RPMI7951 (cell line): Measurements from ENCODE around the gene DRG2. TPM values are rescaled to one million over a fixed set of nuclear protein-coding genes. Genes with fewer than 3 reads are reported as not detected.

Source experiments
- DNase-seq: peaks from one replicate; pipeline ENCODE4 v3.0.0-alpha.2; 2012; ENCODE audit warnings: low read depth
- total RNA-seq: library from RNA; depleted of rRNA; stranded (reverse); fragments of >200 nt; shearing (Covaris generic); gene quantifications from 2 replicates; pipeline ENCODE4 v1.2.3, GENCODE V29; 2014; rRNA removed

Gene DRG2
- total RNA-seq, 1 experiment from 2014 or later: 25.7 TPM

DNA sequence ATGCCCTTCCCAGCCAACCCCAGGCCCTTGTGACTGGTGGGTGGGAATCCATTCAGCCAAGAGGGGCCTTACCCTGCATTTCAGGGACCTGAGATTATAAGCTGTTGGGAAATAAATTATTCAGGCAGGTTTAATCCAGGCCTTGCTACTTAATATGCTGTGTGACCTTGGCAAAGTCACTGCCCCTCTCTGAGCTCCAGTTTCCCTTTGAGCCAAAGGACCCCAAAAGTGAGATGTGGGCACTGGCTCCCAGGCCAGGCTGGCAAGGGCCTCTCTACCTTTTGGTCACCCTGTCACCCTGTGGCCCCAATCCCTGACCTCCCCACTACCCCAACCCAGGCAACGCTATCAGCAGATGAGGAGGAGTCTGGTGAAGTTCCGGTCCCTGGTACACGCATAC lies 54.7 kb downstream of the DRG2 start:
- DNase-seq: no peak

DNA sequence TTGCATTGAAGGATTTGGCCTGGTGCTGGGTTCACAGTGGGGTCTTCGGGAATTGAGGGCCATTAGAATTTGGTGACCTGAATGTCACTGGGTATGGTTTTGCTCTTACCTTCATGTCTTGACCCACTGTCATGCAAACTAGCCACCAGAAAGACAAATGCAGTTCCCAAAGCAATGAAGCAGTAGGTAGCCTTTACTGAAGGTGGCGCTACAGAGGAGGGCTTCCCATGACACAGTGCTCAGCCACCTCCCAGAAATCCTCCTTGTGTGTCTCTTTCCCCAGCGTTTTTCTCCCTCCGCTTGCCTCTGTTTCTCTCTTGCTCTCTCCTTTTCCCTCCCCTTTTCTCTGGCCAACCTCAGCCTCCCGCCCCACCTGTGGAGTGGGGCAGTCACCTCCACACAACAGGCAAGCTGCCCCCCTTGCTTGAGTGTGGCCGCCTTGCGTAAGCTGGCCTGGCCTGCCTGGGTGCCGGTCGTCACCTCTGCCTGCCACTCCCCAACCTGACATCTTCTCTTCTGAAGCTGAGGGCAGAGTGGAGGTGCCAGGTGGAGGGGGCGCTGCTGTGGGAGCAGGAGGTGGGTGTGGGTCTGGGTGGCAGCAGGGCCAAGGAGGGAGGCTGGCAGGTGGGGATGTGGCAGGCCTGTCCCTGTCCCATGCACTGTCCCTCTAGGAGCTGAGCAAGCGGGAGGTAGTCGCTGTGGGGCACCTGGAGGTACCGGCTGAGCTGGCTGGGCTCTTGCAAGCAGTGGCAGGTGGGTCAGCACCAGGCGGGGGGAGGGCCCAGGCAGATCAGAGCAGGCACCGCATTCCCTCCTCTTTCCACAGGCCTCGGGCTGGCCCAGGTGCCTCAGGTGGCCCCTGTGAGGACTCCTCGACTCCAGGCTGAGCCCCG lies 55.5 kb downstream of the DRG2 start:
- no peak for DNase-seq

DNA sequence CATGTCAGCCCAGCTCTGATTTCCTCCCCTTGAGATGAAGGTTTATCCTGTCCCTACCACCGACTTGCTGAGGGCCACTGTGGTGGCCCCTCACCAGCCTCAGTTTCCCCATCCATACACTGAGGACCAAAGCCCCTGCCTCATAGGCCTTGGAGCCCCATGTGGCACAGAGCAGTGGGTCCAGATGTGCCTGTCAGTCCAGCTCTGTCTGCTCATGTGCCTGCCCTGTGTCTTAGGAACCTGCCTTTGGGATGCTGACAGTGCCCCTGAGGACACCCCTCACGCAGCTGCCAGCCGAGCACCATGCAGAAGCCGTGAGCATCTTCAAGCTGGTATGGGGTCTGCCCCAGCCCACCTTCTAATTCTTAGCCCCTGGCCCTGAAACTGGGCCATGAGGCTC lies 56.5 kb downstream of the DRG2 start:
- no peak for DNase-seq

DNA sequence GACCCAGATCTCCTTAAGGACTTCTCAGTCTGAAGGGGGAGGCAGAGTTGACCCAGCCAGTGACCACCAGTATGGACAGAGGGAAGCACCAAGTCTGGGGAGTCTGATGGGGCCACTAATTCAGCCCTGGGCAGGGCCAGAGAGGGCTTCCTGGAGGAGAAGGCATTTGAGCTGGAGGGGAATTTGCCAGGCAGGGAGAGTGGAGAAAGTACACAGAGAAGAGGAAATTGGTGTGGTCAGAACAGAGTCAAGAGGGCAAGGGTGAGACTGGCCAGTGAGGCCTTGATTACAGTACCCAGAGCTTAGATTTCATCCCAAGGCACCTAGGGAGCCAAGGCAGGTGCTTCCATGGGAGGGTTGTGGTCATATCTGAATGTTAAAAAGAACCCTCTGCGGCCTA lies 57.1 kb downstream of the DRG2 start:
- DNase-seq: no peak

DNA sequence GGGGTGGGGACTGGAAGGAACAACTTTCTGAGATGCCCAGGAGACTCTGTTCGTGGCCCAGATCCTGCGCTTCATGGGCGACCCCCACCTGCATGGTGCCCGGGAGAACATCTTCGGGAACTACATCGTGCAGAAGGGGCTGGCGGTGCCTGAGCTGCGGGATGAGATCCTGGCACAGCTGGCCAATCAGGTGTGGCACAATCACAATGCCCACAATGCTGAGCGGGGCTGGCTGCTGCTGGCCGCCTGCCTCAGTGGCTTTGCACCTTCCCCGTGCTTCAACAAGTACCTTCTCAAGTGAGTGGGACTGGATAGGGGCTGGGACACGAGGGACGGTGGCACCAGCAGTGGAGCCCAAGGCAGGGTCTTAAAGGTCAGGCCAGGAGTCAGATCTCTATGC lies 58.1 kb downstream of the DRG2 start:
- no peak for DNase-seq

DNA sequence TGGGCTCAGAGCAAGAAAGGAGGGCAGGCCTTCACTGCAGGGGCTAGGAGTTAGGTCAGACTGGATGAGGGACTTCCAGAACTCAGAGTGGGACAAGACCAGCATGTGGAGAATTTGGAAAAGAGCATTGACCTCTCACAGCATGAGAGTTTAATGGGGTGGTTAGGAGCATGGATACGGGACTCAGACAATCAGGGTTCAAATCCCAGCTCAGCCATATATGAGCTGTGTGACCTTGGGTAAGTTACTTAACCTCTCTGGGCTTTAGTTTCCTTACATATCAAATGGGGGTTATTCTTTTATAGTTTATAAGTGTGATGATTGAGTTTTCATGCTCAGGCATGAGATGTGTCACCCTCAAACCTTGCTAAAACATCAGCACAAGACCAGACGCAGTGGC lies 58.5 kb downstream of the DRG2 start:
- no peak for DNase-seq

DNA sequence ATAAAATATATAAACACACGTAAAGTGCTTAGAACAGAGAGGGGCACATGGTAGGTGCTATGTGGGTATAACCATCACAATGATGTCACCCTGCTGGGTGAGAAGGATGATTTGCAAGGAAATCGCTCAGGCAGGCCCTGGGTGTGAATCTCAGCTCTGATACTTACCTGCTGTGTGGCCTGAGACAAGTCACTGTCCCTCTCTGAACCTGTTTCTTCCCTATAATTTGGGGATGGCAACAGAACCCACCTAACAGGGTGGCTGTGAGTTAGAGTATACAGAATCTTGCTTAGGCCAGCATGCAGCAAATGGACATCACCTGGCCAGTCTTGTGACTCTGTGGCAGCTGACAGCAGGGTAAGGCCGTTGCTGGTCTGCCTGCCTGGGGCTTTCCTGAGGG lies 59.2 kb downstream of the DRG2 start:
- DNase-seq: no peak

DNA sequence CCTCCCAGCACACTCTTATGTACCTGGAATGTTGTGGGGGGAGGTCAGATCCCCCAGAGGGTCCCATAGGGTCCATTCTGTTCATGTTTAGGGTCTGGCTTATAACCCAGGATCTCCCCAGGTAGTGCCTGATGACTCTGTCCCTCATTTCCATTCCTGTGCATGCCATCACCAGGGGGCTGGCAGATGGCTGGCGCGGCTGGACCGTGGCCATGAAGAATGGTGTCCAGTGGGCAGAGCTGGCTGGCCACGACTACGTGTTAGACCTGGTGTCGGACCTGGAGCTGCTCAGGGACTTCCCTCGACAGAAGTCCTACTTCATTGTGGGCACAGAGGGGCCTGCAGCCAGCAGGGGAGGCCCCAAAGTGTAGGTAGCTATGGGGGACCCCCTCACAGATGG lies 60.8 kb downstream of the DRG2 start:
- no peak for DNase-seq

DNA sequence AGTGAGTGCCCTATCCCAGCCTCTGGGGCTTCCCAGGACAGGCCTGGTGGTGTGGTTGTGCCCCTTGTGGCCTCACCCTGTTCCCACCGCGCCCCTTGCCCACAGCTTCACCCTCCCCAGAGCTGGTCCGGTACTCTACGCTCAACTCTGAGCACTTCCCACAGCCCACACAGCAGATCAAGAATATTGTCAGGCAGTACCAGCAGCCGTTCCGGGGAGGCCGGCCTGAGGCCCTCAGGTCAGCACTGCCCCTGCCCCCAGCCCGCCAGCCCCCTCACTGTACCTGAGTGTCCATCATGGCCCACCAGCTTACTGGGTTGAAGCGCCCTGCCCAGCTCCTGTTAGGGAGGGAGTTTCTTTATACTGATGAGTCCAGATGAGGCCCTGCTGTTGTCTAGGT lies 63.5 kb downstream of the DRG2 start:
- DNase-seq: no peak

DNA sequence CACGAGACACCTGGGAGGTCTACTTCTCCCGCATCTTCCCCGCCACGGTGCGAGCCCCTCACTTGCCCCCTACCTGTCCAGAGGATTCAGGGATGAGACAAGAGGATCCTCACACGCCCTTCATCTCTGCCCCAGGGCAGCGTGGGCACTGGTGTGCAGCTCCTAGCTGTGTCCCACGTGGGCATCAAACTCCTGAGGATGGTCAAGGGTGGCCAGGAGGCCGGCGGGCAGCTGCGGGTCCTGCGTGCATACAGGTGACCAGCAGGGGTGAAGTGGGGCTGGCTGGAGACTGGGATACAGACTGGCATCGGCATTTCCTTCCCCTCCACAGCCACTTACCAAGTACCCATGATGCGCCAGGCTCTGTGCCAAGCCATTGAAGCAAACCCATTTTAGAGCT lies 67.4 kb downstream of the DRG2 start:
- no peak for DNase-seq

DNA sequence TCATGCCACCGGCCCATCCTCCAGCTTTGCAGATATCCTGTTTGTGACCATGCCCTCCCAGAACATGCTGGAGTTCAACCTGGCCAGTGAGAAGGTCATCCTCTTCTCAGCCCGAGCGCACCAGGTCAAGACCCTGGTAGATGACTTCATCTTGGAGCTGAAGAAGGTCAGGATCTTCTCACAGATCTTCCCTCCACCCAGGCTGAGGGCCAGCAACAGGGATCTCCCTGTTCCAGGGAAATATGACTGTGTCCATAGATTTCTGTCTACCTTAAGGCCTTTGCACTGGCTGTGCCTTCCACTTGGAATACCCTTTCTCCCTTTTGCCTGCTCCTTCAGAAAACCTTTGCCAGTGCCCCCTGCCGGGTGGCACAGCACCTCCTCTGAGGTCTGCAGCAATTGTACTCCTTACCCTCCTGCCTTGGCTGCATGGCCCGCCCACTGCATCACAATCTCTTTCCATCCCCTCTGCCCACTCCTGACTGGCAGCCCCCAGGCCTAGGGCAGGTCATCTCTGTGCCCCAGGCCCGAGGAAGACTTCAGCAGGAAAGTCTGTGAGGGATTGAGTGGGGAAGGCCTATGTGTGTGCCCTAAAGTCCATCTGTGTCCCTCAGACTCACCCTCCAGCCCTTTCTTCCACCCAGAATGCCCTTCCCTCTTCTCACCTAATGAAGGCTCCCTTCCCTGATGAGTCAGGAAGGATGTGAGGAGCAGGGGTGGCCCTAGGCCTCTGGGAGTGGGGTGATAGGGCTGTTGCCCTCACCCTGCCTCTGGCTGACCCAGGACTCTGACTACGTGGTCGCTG lies 68.6 kb downstream of the DRG2 start:
- DNase-seq: no peak

DNA sequence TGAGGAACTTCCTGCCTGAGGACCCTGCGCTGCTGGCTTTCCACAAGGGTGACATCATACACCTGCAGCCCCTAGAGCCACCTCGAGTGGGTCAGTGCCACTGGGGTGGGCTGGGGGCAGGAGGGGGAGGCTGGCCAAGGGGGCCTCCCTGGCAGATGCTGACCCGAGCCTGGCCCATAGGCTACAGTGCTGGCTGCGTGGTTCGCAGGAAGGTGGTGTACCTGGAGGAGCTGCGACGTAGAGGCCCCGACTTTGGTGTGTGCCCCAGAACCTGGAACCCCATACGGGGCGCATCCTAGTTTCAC lies 69.2 kb downstream of the DRG2 start:
- no peak for DNase-seq

Other genes with a start within 250 kb of the DRG2 start
- 16.2 and 18.5 TPM in 2 replicates for gene TOM1L2, start 115.5 kb upstream of the DRG2 start, total RNA-seq
- 0.59 and 2.2 TPM in 2 replicates for gene DRC3, start 115.1 kb upstream of the DRG2 start, total RNA-seq
- 13.3 and 14.0 TPM in 2 replicates for gene ATPAF2, start 48.8 kb upstream of the DRG2 start, total RNA-seq
- 4.9 and 6.0 TPM in 2 replicates for gene GID4, start 48.5 kb upstream of the DRG2 start, total RNA-seq
- gene MYO15A, start 20.8 kb downstream of the DRG2 start, total RNA-seq: 0.24 TPM in 1 of 2 replicates, not detected in the other
- gene ALKBH5, start 95.9 kb downstream of the DRG2 start, total RNA-seq: 62.8 and 65.1 TPM in 2 replicates
- 12.1 and 20.0 TPM in 2 replicates for gene LLGL1, start 137.7 kb downstream of the DRG2 start, total RNA-seq
- gene FLII, start 170.8 kb downstream of the DRG2 start, total RNA-seq: 130 and 143 TPM in 2 replicates
- gene MIEF2, start 172.7 kb downstream of the DRG2 start, total RNA-seq: 4.6 and 4.8 TPM in 2 replicates
- 22.7 and 27.7 TPM in 2 replicates for gene TOP3A, start 227.0 kb downstream of the DRG2 start, total RNA-seq
- 5.6 and 5.9 TPM in 2 replicates for gene SMCR8, start 227.3 kb downstream of the DRG2 start, total RNA-seq